K562 (cell line): ENCODE data around the gene CHST8. TPM values are rescaled to one million over a fixed set of nuclear protein-coding genes. Genes with fewer than 3 reads are reported as not detected.
A peak's percentile ranks its signal among the peaks of the same experiment; 100 is the strongest.

Experiments used
- CBFB ChIP-seq: sonication (generic); formaldehyde crosslinking; IDR thresholded peaks from 2 replicates; pipeline ENCODE4 v1.4.0; 2020; ENCODE audit warnings: mild to moderate bottlenecking, missing genetic modification reagents
- CEBPG ChIP-seq, 3 experiments: fragments of 200-800 bp in 1 of 3; sonication (Bioruptor generic) in 1 of 3; sonication (generic) in 1 of 3; formaldehyde crosslinking in 1 of 3; IDR thresholded peaks in 2 of 3; conservative IDR thresholded peaks in 1 of 3; 2 replicates each; pipeline versions ENCODE4 v1.6.1 to v1.8.0; 2016 to 2022; ENCODE audit warnings: missing compliant biosample characterization in 2 of 3, missing genetic modification characterization in 2 of 3, mild to moderate bottlenecking in 1 of 3, missing genetic modification reagents in 1 of 3
- CREM ChIP-seq: IDR thresholded peaks from 2 replicates; pipeline ENCODE4 v1.6.1; 2014; ENCODE audit warnings: antibody characterized with exemption, low read depth
- CTCF ChIP-seq, 3 experiments: IDR thresholded peaks in 2 of 3; conservative IDR thresholded peaks in 1 of 3; 2 replicates each; pipeline ENCODE4 v1.5.1; 2011 to 2012; ENCODE audit warnings: low read length in 3 of 3, mild to moderate bottlenecking in 3 of 3, control low read depth in 2 of 3, improper control_type of control experiment in 1 of 3, inconsistent platforms in 1 of 3, low read depth in 1 of 3, mixed read lengths in 1 of 3, moderate library complexity in 1 of 3; ENCODE audit not compliant: insufficient read depth in 2 of 3
- E2F6 ChIP-seq, 2 experiments: IDR thresholded peaks; 2 replicates each; pipeline ENCODE4 v1.6.1; 2011; ENCODE audit warnings: borderline replicate concordance in 1 of 2, control low read depth in 1 of 2, low read depth in 1 of 2, low read length in 1 of 2, mild to moderate bottlenecking in 1 of 2, mixed read lengths in 1 of 2, moderate library complexity in 1 of 2; ENCODE audit not compliant: insufficient read depth in 1 of 2, insufficient read length in 1 of 2, poor library complexity in 1 of 2, severe bottlenecking in 1 of 2; ENCODE audit errors: extremely low read depth in 1 of 2
- FOXK2 ChIP-seq, 2 experiments: fragments of 450-650 bp; IDR thresholded peaks in 1 of 2; conservative IDR thresholded peaks in 1 of 2; 2 replicates each; pipeline ENCODE4 v1.6.1; 2016; ENCODE audit warnings: low read depth in 2 of 2, mild to moderate bottlenecking in 1 of 2
- LARP7 ChIP-seq: fragments of 450-650 bp; IDR thresholded peaks from 2 replicates; pipeline ENCODE4 v1.6.1; 2016
- MTF1 ChIP-seq: fragments of 250-450 bp; sonication (Bioruptor Pico); IDR thresholded peaks from 2 replicates; pipeline ENCODE4 v1.9.0; 2021; ENCODE audit warnings: moderate library complexity, mild to moderate bottlenecking, inconsistent platforms, borderline replicate concordance
- RBFOX2 ChIP-seq: fragments of 200-400 bp; formaldehyde crosslinking; IDR thresholded peaks from 2 replicates; pipeline ENCODE4 v1.6.1; 2017; ENCODE audit warnings: low read depth, mild to moderate bottlenecking, low read length, moderate library complexity
- SAP30 ChIP-seq: fragments of 200-600 bp; sonication (generic); IDR thresholded peaks from 2 replicates; pipeline ENCODE4 v1.6.1; 2012; ENCODE audit warnings: borderline replicate concordance, low read depth, mild to moderate bottlenecking, moderate library complexity, low read length, control low read depth, inconsistent platforms; ENCODE audit not compliant: insufficient read depth, poor library complexity, severe bottlenecking
- SREBF2 ChIP-seq: sonication (generic); formaldehyde crosslinking; IDR thresholded peaks from 2 replicates; pipeline ENCODE4 v1.4.0; 2020; ENCODE audit warnings: mild to moderate bottlenecking, missing genetic modification reagents
- TGIF2 ChIP-seq: sonication (generic); formaldehyde crosslinking; IDR thresholded peaks from 2 replicates; pipeline ENCODE4 v1.8.1; 2022; ENCODE audit warnings: mild to moderate bottlenecking, missing genetic modification reagents, moderate library complexity
- YY1 ChIP-seq, 3 experiments: IDR thresholded peaks; 2 replicates each; pipeline ENCODE4 v1.6.1; 2011; ENCODE audit warnings: low read length in 2 of 3, mild to moderate bottlenecking in 2 of 3, moderate library complexity in 2 of 3, borderline replicate concordance in 1 of 3, control low read depth in 1 of 3, low read depth in 1 of 3; ENCODE audit not compliant: insufficient read depth in 3 of 3, insufficient replicate concordance in 2 of 3, control insufficient read depth in 1 of 3, insufficient read length in 1 of 3; ENCODE audit errors: extremely low read depth in 1 of 3
- ZNF444 ChIP-seq: fragments of 250-450 bp; sonication (Bioruptor Pico); IDR thresholded peaks from 2 replicates; pipeline ENCODE4 v1.4.0; 2020; ENCODE audit warnings: mild to moderate bottlenecking, moderate library complexity
- polyA plus RNA-seq, 8 experiments: library from polyadenylated mRNA; depleted of rRNA in 4 of 8; stranded (reverse) in 5 of 8; unstranded in 3 of 8; fragments of >200 nt; fragmentation: Nextera tagmentation in 2 of 8; fragmentation: Illumina TruSeq in 1 of 8; extraction: Ambion mirVana in 2 of 8; extraction: Trizol in 1 of 8; gene quantifications; 2 replicates each; pipeline versions ENCODE4 v1.2.1 to v1.2.3, GENCODE V29; 2011 to 2014; ENCODE audit warnings: inconsistent platforms in 1 of 8, missing spikeins in 1 of 8
- total RNA-seq, 7 experiments: library from RNA; depleted of rRNA in 6 of 7; stranded (reverse); fragments of >200 nt in 6 of 7; fragmentation: Illumina TruSeq in 2 of 7; extraction: Trizol in 2 of 7; gene quantifications; 2 replicates each; pipeline versions ENCODE4 v1.2.1 to v1.2.3, GENCODE V29; 2011 to 2021; ENCODE audit warnings: low replicate concordance in 1 of 7
- TF ChIP-seq, protein P1 (sequence below), 2 experiments: fragments of 450-650 bp; IDR thresholded peaks; 2 replicates each; pipeline ENCODE4 v1.6.1; 2018; ENCODE audit warnings: mild to moderate bottlenecking in 2 of 2, low read depth in 1 of 2; ENCODE audit not compliant: partially characterized antibody in 2 of 2

Gene CHST8
- total and polyA plus RNA-seq, 9 of the 15 experiments (the other 6 are each of a cell fraction or from before 2014, with no cell fraction given), result 0.11 TPM; not detected in 8

DNA sequence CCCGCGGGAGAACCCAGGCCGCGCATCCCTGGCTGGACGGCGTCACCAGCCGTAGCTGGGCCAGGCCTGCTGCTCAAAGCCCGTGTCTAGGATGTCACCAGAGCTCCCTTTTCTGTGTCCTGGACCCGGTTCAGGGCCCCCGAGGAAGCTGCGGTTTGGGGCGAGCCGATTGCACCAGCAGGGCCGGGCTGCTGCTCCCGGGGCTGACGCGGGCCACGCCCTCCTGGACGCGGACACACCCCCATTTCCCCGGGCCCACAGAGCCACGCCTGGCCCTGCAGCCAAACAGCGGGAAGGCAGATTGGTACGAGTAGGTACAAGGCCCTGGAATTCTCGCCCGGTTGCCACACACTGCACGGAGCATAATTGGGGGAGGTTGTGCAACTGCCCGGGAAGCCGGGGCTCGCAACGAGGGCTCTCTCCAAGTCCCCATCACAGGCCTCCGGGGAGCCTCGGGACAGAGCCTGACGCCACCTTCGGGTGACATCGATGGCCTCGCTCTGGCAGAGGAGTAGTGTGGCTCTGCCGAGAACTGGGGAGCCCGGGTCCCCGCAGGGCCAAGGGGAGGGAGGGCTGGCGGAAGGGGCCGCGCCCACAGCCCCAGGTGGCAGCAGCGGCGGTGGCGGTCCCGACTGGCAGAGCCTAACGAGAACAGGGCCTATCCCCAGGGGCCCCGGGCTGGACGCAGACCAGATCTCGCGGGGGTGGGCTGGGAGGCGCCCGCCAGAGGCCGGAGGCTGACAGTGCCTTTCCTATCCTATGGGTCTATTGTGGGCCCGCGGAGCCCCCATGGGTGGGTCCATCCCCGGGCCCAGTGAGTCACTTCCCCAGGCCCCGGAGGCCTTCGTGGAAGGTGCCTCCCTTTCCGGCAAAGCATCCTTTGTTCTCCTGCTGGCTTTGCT lies 198.4 kb downstream of the CHST8 start (continued):
- TF ChIP-seq, protein P1, sequence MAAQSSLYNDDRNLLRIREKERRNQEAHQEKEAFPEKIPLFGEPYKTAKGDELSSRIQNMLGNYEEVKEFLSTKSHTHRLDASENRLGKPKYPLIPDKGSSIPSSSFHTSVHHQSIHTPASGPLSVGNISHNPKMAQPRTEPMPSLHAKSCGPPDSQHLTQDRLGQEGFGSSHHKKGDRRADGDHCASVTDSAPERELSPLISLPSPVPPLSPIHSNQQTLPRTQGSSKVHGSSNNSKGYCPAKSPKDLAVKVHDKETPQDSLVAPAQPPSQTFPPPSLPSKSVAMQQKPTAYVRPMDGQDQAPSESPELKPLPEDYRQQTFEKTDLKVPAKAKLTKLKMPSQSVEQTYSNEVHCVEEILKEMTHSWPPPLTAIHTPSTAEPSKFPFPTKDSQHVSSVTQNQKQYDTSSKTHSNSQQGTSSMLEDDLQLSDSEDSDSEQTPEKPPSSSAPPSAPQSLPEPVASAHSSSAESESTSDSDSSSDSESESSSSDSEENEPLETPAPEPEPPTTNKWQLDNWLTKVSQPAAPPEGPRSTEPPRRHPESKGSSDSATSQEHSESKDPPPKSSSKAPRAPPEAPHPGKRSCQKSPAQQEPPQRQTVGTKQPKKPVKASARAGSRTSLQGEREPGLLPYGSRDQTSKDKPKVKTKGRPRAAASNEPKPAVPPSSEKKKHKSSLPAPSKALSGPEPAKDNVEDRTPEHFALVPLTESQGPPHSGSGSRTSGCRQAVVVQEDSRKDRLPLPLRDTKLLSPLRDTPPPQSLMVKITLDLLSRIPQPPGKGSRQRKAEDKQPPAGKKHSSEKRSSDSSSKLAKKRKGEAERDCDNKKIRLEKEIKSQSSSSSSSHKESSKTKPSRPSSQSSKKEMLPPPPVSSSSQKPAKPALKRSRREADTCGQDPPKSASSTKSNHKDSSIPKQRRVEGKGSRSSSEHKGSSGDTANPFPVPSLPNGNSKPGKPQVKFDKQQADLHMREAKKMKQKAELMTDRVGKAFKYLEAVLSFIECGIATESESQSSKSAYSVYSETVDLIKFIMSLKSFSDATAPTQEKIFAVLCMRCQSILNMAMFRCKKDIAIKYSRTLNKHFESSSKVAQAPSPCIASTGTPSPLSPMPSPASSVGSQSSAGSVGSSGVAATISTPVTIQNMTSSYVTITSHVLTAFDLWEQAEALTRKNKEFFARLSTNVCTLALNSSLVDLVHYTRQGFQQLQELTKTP (IDR thresholded peaks at IDR 0.05; ENCODE audit: low read depth in 1 of 2, partially characterized antibody in 2 of 2), result no peak
- TF ChIP-seq MTF1 (no peak), CBFB (CRISPR knock-in tag) (peak; percentile 81; the same call in 1 of the 2 replicates), YY1 (IDR thresholded peaks at IDR 0.05; ENCODE audit: borderline replicate concordance in 1 of 3, control insufficient read depth in 1 of 3, extremely low read depth in 1 of 3, insufficient read depth in 3 of 3, insufficient read length in 1 of 3, insufficient replicate concordance in 2 of 3, low read depth in 1 of 3, low read length in 2 of 3) (no peak), LARP7 (no peak), FOXK2 (conservative IDR thresholded peaks at IDR 0.05 in 1 of 2, IDR thresholded peaks at IDR 0.05 in 1 of 2; ENCODE audit: low read depth in 2 of 2) (no peak), ZNF444 (CRISPR knock-in tag) (no peak), E2F6 (IDR thresholded peaks at IDR 0.05; ENCODE audit: borderline replicate concordance in 1 of 2, extremely low read depth in 1 of 2, insufficient read depth in 1 of 2, insufficient read length in 1 of 2, low read depth in 1 of 2, low read length in 1 of 2, poor library complexity in 1 of 2, severe bottlenecking in 1 of 2) (peak in 1 of 2 experiments; percentile 57), TGIF2 (CRISPR knock-in tag) (peak; percentile 54; the same call in 1 of the 2 replicates), CEBPG (CRISPR knock-in tag; IDR thresholded peaks at IDR 0.05) (peak; percentile 87), CEBPG (tag; conservative IDR thresholded peaks at IDR 0.05 in 1 of 2, IDR thresholded peaks at IDR 0.05 in 1 of 2) (peak; percentile 65 to 66), SAP30 (peak; percentile 60), RBFOX2 (peak; percentile 83), SREBF2 (CRISPR knock-in tag) (no peak), CTCF (IDR thresholded peaks at IDR 0.05 in 2 of 3, conservative IDR thresholded peaks at IDR 0.05 in 1 of 3; ENCODE audit: insufficient read depth in 2 of 3, low read depth in 1 of 3, low read length in 3 of 3) (peak; percentile 13 to 20 (median 17); a peak in 1 of 6 replicates), CREM (peak; percentile 34; the same call in 1 of the 2 replicates)
